T-helper 9 cell (primary cell): Measurements from ENCODE around the gene IL2RA.
"Not testable (repeated sequence)": the region's sequence is repeated elsewhere in the genome, so short reads cannot be mapped to it uniquely, and the experiment has no call there.

ENCODE experiments used
- DNase-seq: peaks from one replicate; pipeline ENCODE4 v3.0.0-alpha.2; 2020

The IL2RA gene

DNA sequence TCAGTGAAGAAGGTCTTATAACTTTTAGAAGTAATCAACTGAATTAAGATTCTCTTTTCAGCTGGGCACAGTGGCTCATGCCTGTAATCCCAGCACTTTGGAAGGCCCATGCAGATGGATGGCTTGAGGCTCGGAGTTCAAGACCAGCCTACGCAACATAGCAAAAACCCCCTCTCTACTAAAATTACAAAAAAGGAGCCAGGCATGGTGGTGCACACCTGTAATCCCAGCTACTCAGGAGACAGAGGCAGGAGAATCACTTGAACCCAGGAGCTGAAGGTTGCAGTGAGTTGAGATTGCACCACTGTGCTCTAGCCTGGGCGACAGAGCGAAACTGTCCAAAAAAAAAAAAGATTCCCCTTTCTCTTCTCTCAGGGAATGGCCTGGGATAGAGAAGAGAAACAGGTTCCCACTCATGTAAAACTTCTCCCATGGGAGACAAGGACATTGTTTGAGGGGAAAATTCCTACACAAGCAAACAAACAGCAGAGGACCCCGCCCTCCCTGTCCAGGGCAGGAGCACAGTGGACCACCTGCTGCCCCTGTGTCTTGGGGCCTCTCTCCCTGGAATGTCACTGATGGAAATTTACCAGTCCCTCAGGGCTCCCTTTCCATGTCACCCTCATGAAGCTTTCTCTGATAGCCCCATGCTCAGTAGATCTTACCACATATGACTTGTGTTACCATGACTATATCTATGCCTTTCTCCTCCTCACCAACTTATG is 5.6 kb downstream of the IL2RA start:
- no peak for DNase-seq

DNA sequence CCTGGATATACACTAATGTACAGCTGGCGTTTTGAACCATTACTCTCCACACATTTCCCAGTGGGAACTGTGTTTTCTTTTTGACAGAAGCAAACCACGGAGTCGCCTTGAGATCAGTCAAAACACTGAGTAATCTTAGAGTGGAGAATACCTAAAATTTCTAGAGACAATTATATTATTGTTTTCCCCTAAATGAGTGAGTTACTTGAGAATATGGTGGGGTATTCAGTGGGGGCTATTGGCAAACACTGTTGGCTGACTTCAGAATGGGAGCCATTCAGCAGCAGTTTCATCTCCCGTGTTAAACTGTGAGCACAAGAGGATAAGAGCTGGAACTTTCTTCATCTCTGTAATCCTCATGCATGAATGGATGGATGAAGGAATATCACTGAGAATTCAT is 6.2 kb downstream of the IL2RA start:
- DNase-seq, result no peak

DNA sequence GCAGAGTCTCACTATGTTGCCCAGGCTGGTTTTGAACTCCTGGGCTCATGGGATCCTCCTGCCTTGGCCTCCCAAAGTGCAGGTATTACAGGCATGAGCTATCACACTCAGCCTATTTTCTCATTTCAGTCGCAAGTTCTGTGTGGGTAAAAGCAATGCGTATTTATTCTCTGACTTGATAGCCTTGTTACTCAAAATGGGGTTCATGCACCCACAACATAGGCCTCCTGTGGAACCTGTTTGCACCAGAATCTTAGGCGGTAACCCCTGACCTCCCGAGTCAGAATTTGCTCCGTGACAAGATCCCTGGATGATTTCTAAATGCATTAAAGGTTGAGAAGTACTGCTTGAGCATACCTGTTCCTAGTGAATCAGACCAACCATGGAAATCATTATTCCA is 7.3 kb downstream of the IL2RA start:
- DNase-seq, result no peak

DNA sequence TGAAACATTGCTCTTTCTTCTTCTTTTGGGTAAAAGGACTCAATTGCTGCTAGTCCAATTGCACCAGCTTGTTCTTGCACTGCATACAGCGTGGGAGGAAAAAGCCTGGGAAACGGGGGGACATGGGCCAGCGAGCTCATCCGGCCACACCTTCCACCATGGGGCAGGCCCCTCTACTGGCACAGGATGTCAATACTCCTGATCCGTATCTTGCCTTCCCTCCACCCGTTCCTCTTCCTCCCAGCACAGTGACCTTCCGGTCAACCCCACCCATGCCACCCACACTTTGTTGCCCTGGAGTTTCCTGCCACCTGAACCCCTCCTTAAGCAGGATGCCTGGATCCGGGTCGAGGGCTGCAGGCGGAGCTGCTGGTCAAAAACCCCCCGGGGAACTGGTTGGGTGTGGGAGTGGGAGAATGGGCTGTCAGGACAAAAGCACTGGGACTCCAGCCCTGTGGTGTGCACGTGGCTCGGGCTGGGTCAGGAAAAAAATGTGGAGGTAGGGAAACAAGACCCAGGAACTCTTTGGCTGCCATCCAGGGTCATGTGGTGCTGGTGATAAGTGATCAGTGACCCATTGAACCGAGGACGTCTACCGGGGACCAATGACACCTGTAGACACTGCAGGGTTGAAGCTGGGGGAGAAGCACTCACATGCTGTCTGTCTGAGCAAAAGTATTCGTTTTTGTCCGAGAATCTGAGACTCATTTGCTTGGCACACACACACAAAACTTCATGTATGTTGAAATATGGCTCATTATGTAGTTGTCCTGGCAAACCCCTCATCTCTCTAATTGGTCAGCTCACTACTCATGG is 8.1 kb downstream of the IL2RA start:
- no peak for DNase-seq

DNA sequence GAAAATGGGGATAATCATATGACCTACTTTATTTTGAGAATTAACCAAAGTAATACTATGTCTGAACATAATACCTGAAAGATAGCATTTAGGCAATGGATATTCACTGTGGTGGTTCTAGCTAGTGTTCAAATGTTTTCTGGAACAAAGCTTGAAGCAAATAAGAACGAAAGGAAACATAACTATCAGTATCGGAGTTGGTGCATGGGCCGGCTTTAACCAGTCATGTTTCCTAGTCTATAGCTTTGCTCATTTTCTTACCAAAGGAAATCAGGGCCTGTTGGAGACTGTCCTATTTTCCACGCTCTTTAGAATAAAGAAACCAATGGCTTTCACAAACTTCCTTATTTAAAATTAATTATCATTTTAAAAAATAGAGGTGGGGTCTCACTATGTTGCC is 8.9 kb downstream of the IL2RA start:
- DNase-seq, result no peak

DNA sequence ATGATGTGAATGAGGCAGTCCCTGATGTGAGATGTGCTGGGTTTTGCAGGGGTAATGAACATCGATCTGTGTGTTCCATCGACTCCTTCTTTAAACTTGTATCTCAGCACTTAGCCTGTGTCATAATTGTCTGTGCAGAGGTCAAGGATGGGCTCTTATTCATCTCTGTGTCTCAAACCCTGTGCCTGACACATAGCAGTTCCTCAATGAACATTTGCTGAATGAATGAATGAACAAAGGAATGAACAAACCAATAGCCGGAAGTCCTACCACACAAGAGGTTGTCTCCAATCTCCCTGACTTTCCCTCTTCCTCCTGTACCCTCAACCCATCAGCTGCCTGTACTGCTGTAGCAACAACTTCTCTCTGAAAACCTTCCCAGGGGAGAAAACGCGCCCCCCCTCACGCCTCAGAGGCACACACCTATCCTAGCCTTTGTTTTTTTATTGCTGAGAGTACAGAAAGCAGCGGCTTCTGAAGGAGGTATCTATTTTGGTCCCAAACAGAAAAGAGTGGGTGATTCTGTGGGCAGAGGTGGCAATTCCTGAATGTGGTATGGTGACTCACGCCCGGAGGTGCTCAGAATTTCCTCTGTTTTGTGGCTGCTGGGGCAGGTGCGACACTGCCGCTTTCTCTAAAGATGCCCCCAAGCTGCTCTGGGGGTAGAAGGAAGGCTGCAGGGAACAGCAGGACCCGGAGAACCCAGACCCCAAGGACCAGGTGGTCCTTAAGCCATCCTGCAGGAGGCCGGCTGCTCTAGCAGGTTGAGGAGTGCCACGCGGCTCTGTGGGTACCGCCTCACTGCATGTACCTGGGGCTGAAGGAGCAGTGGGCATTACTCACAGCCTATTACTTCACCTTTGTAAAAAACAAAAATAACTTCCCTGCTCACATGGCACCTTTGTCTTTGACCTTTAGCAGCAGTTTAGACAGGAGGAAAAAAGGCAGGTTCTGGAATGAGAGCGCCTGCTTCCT is 9.6 kb downstream of the IL2RA start:
- peak; percentile 63 for DNase-seq

DNA sequence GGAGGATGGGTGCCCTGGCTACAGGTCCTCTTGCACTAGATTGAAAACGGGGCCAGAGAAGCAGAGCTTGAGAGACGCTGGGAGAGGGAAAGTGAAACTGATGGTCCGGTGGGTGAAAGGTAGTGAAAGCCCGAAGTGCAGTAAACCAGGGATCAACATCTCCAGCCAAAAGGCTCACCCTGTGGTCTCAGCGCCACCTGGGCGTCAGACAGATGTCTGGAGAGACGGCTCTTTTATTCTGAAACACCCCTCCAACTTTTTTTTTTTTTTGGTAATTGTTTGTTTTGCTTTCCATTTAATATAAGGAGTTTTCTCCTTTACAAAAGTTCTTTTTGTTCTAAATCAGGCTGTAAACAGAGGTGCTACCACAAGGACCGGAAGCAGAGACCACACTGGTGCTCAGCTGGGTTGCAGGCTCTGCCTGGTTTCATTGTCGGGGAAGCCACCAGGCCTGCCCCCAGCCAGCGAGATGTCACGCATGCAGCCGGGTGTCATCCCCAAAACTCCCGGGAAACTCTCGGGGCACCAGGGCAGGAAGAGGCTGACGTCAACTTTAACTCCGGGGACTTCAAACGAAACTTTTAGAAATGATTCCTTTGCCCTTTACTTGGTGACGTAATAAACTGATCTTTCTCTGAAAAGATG is 11.2 kb downstream of the IL2RA start:
- peak; percentile 88 for DNase-seq

DNA sequence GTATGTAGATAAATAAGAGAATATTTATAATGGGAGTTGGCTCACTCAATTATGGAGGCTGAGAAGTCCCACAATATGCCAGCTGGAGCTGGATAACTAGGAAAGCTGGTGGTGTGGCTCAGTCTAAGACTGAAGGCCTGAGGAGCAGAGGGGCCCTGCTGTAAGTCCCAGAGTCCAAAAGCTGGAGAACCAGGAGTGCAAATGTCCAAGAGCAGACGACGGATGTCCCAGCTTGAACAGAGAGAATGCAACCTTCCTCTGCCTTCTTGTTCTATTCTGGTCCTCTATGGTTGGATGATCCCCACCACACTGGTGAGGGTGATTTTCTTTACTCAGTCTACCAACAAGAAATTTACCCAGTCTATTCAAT is 13.2 kb downstream of the IL2RA start:
- no peak for DNase-seq

DNA sequence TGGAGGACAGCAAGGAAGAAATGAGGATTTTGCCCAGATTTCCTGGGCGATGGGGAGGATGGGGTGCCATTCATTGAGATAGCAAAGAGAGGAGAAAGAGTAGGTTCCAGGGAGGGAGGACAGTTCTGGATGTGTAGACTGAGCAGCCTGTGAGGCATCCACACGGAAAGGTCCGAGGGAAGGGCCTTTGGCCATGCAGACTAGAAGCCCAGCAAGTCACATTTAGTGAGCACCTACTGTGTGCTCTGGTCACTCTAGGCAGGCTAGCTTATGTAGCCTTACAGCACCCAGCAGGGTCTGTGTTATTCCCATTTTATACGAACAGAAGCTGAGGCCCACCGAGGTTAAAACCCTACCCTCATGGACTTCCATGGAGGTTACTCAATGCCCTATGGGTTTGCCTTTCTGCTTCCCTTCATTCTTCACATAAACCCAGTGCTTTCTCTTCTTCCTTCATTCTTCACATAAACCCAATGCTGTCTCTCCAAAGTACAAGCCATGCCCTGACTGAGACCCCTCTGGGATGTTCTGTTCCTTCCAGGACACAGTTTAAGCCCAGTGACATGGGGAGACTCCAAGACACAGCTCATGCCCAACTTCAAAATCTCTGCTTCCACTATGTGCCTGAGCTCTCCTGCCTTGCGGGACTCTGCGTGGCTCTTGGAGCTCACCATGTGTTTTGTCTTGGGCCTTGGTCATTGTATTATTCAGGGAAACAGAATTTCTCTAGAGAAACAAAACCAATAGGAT is 13.7 kb downstream of the IL2RA start:
- DNase-seq, result no peak

DNA sequence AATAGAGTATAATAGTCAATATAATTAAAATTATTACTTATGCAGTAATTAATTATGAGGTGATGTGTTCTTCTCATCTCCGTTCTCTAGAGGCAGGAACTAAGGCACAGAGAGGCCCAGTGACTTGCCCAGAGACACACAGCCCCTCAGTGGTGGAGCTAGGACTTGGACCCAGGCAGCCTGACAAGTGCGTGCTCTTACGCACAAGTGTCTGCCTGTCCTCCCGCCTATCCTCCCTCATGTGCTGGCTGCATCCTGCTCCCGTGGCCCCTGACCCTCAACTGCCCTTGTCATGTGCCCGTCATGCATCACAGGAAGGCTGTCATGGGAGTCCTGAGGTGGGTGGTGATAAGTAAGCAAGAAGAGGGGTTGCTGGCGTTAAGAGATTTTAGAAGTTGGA is 14.3 kb downstream of the IL2RA start:
- no peak for DNase-seq

DNA sequence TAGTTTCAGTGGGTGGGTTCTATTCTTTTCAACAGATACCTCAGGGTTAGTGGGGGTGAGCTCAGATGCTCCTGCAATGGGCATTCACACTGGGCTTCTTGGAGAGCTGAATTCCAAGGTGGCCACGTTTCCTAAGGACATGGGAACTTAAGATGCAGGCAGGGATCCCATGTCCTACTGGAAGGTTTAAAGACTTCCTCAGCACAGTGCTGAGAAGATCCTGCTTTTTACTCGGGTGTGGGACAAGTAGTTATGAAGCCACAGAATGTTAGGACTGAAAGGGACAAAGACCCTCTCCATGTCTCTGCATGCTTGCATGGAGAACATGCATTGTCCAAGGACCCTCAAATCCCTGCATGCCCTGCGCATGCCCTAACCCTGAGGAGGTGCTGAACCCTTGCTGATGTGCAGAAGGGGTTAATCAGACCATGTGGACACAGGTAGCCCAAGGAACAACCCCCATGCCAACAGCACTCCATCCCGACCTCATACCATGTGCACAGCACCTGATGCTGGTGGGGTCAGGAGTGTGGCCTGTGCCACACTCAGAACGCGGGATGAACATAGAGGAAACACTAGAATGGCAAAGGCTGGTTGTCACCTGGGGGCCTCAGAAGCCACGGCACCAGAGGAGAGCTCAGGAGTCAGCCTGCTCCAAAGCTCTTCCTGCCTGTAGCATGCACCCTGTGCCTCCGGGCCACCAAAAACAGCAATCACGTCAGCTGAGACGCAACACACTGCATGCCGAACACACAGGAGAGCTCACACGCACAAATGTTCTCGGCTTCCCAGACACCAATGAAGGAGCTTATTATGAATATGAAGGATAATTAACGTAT is 15.2 kb downstream of the IL2RA start:
- no peak for DNase-seq

DNA sequence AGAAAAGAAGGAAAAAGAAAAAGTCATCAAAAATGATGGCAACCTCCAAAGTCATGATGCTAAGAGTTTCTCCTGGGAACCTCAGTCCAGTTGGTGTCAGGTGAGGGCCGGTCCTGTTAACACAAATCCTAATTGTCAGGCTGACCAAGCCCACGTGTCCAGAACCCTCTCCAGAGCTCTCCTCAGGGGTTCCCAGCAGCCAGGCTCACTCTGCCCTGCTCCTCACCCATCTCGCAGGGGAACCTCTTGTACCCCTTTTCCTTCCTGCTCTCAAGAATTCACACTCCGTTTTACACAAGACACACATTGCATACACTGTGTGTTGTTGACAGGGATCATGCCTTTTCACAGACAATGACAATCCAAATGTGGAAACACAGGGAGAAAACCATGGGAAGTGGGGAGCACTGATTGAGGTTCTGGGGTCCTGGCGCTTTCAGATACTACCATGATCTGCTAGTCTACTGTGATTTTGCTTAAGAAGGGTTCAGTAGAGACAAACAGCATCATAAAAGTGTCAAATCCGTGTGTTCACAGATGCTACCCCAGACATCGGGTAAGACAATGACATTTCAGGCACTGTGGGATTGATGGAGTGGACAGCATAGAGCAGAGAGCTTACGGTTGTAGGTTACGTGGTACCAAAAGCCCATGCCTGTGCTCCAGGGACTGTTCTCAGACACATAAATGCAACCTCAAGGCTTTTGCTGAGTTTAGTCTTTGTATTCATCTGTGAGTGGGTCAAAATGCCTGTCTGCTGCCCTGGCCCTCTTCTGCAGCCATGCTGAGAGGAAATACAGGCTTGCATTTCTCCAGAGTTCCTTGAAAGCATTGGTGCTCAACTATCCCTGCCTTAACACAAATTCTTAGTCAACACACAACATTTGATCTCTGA is 16.0 kb downstream of the IL2RA start:
- no peak for DNase-seq

DNA sequence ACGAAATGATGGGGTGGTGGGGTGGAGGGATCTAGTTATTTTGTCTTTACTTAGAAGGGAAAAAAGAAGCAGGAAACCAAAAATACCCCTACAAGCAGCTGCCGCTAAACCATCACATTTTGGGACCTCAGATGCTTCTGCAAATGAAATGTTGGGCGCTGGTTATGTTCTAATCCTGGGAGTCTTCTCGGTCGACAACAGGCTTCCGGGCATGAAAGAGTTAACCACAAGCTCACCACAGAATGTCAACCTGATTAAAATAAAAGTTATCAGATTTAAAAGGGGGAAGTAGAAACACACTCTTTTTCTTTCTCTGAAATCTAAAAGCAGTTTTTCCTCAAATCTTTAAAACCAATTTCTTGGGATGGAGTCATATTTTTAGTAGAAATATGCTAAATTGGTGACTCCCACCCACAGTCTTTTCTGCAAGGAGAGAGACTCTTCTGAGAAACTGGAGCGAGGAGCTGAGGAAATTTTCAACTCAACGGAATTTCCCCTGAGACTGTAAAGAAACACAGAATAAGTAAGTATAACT is 16.8 kb downstream of the IL2RA start:
- no peak for DNase-seq

DNA sequence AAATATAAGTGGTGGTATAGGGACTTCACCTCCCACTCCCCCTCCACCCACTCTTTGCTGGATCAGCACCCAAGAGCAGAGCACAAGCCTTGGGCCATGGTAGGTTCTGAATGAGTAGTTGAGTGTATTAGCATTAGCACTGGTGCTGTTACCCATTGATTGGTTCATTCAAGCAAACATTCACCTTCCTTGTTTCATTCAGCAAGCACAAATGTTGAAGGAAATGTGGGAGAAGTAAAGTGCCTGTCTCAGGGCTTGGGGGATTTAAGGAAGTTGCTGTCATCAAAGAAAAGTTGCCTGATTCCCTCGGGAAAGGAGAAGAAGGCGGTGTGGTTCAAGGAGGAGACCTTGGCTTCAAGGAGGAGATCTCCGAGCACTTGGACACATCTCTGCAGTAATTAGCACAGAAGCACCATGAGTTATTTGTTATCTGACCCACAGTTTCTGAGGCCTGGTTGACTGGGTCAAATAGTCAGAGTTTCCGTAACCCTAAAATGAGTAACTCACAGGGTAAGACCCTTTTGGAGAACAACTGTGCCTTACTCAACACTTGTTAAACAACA is 17.3 kb downstream of the IL2RA start:
- no peak for DNase-seq

DNA sequence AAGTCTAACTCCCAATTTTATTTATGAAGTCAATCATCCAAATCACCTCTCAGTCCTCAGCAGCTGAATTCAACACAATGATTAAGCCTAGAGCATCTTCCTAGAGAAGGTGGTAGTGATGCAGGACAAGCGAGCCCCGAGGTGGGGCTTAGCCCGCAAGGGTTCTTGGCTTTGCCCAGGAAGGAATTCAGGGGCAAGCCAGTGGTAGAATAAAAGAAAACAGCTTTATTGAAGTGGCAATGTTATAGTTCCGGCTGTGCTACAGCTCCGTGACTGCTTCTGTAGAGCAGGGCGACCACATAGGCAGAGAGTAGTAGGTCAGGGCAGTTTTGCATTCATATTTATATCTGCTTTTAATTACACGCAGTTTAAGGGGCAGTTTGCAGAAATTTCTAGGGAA is 18.1 kb downstream of the IL2RA start:
- no peak for DNase-seq

DNA sequence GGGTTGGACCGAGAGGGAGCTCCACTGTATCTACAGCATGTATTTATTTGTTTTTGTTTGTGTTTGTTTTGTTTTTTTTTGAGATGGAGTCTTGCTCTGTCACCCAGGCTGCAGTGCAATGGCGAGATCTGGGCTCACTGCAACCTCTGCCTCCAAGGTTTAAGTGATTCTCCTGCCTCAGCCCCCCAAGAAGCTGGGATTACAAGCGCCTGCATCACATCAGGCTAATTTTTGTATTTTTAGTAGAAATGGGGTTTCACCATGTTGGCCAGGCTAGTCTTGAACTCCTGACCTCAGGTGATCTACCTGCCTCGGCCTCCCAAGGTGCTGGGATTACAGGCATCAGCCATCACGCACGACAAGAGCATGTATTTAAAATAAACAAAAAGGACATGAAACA is 18.8 kb downstream of the IL2RA start:
- DNase-seq, result not testable (repeated sequence)

DNA sequence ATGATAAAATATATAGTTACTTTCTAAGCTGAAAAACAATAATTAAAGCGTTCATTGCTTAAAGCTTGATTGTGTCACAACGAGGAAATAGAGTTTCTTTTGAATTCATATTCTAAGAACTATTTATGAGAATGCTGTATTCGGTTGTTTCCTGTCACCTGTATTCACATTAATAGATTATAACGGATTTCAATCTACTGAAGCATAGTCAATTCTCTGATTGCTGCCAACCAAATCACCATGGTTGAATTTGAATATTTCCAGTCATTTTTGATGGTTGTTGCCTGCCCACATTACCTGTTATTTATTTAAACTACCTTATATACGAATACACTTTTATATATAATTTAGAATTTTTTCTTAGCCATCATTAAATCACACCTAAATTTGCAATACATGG is 22.0 kb downstream of the IL2RA start:
- no peak for DNase-seq

DNA sequence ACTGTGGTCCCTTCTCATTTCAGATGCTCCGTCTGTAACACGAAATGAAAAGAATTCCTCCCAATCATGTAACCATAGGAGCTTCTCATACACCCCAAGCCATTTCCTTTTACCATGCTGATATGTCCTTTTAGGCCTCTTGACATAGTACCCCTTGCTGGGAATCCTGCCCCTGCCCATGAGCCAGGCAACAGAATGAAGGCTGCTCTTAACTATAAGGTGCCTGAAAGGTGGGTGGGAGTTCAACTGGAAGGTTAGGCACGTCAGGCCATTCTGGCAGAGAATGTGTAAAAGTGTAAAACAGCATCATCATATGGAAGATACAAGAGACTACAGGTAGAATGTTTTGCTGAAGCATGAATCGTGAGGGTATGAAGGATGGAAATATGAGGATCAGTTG is 22.5 kb downstream of the IL2RA start:
- no peak for DNase-seq

DNA sequence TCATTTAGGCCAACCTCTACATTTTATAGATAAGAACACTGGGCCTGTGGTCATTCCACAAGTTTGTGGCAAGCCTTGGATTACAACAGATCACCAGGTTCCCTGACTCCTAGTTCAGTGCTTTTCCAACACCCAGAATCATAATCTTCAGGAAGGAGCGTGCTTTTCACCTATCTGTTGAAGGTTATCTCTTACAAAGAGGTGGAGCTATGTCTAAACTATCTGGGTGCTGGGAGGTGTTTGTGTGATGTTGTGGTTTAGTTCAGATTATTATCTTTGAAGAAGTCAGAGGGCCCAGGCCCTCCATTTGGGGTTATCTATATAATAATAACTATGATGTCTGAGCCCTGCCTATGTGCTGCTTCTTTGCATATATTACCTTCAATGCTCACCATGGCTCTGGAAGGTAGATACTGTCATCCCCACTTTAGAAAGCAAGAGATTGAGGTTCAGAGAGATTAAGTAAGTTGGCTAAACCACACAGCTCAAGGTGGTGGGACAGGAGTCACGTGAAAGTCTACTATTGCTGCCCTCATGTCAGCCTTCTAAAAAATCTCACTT is 24.0 kb downstream of the IL2RA start:
- DNase-seq, result peak; percentile 22
